ENCODE measurements around the gene SSTR4. TPM values are rescaled to one million over a fixed set of nuclear protein-coding genes. Genes with fewer than 3 reads are reported as not detected.

The SSTR4 gene
- total and polyA plus RNA-seq, 2 experiments from 2014 or later, result not detected

DNA sequence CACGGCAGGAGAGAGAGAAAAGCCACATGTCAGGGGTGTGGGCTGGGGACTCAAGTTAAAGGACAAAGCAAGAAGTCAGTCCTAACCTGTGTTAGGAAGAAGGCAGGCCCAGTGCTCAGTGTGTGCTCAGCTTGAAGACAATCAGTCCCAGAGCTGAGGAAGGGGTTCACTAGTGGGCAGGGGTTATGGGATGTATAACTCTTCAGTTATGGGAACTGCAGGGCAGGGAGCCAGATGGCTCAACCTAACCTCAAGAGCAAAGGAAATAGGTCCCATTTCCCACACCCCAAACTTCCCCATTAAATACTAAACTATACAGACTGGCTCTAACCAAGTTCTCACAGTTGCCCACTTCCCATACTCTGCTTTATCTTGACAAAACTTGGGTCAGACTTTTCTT is 7.4 kb upstream of the SSTR4 start:
- in situ Hi-C loops (cut with MboI), result no loop called here
- DNase-seq, result no peak
- Histone ChIP-seq H3K9me2 (ENCODE audit: insufficient read depth) (no peaks in the 10 kb centered on the region), H3K9me3 (ENCODE audit: low read depth) (no peaks in the 10 kb centered on the region), H3K4me1 (ENCODE audit: insufficient read depth) (no peaks in the 10 kb centered on the region), H2AFZ (no peak overlapping the region), H3K4me2 (ENCODE audit: unreplicated experiment) (no peak overlapping the region), H3K27me3 (replicated peaks; ENCODE audit: insufficient read depth) (peaks cover 38% of the 10 kb centered on the region), H4K20me1 (ENCODE audit: insufficient read depth) (no peaks in the 10 kb centered on the region), H3K27ac (no peak overlapping the region), H3K4me3 (no peak overlapping the region), H3K9ac (no peak overlapping the region), H3K36me3 (ENCODE audit: low read depth) (no peaks in the 10 kb centered on the region), H3F3A (ENCODE audit: insufficient read depth) (no peaks in the 10 kb centered on the region), H3K79me2 (ENCODE audit: insufficient read depth) (no peaks in the 10 kb centered on the region)
- no peak for TF ChIP-seq EZH2phosphoT487 (IDR thresholded peaks at IDR 0.05; ENCODE audit: insufficient read depth, low read depth)
- TF ChIP-seq EZH2 (IDR thresholded peaks at IDR 0.05; ENCODE audit: insufficient read depth, poor library complexity, severe bottlenecking), result no peak
- 47 to 77% methylated on average over 1 of the region's 1 CpG for WGBS, 2 experiments (ENCODE audit: low coverage in 1 of 2, low lambda C conversion rate in 2 of 2, missing lambda C conversion rate in 2 of 2)

GRCh38 chr20:23028392-23028791 is 6.7 kb upstream of the SSTR4 start:
- Histone ChIP-seq H3K4me1 (ENCODE audit: insufficient read depth) (no peaks in the 10 kb centered on the region), H3K9me2 (ENCODE audit: insufficient read depth) (no peaks in the 10 kb centered on the region), H3K27ac (no peak overlapping the region), H3K4me3 (no peak overlapping the region), H3K4me2 (ENCODE audit: unreplicated experiment) (no peak overlapping the region), H3K27me3 (replicated peaks; ENCODE audit: insufficient read depth) (peaks cover 41% of the 10 kb centered on the region), H2AFZ (no peak overlapping the region), H3K36me3 (ENCODE audit: low read depth) (no peaks in the 10 kb centered on the region), H3K9me3 (ENCODE audit: low read depth) (no peaks in the 10 kb centered on the region), H3K79me2 (ENCODE audit: insufficient read depth) (no peaks in the 10 kb centered on the region), H4K20me1 (ENCODE audit: insufficient read depth) (no peaks in the 10 kb centered on the region), H3F3A (ENCODE audit: insufficient read depth) (no peaks in the 10 kb centered on the region), H3K9ac (no peak overlapping the region)
- no peak for TF ChIP-seq EZH2 (IDR thresholded peaks at IDR 0.05; ENCODE audit: insufficient read depth, poor library complexity, severe bottlenecking)
- no peak for TF ChIP-seq EZH2phosphoT487 (IDR thresholded peaks at IDR 0.05; ENCODE audit: insufficient read depth, low read depth)
- WGBS, 2 experiments (ENCODE audit: low coverage in 1 of 2, low lambda C conversion rate in 2 of 2, missing lambda C conversion rate in 2 of 2), result 20% methylated on average over 3 of the region's 3 CpGs
- DNase-seq, result no peak
- in situ Hi-C loops (cut with MboI), result no loop called here

- TF ChIP-seq EZH2 (IDR thresholded peaks at IDR 0.05; ENCODE audit: insufficient read depth, poor library complexity, severe bottlenecking), result no peak
- no peak for TF ChIP-seq EZH2phosphoT487 (IDR thresholded peaks at IDR 0.05; ENCODE audit: insufficient read depth, low read depth)
- Histone ChIP-seq H3K9ac (no peak overlapping the region), H3K27me3 (replicated peaks; ENCODE audit: insufficient read depth) (peaks cover 47% of the 10 kb centered on the region), H3K36me3 (ENCODE audit: low read depth) (no peaks in the 10 kb centered on the region), H3K4me2 (ENCODE audit: unreplicated experiment) (no peak overlapping the region), H3K27ac (no peak overlapping the region), H4K20me1 (ENCODE audit: insufficient read depth) (no peaks in the 10 kb centered on the region), H3K79me2 (ENCODE audit: insufficient read depth) (no peaks in the 10 kb centered on the region), H3K9me2 (ENCODE audit: insufficient read depth) (no peaks in the 10 kb centered on the region), H3K4me1 (ENCODE audit: insufficient read depth) (no peaks in the 10 kb centered on the region), H2AFZ (no peak overlapping the region), H3K4me3 (no peak overlapping the region), H3K9me3 (ENCODE audit: low read depth) (no peaks in the 10 kb centered on the region), H3F3A (ENCODE audit: insufficient read depth) (no peaks in the 10 kb centered on the region)
- WGBS, 2 experiments (ENCODE audit: low coverage in 1 of 2, low lambda C conversion rate in 2 of 2, missing lambda C conversion rate in 2 of 2), result 70 to 71% methylated on average over 4 of the region's 4 CpGs
- no peak for DNase-seq
- in situ Hi-C loops (cut with MboI), result no loop called here
Observed at GRCh38 chr20:23029324-23029723, 5.8 kb upstream of the SSTR4 start.

DNA sequence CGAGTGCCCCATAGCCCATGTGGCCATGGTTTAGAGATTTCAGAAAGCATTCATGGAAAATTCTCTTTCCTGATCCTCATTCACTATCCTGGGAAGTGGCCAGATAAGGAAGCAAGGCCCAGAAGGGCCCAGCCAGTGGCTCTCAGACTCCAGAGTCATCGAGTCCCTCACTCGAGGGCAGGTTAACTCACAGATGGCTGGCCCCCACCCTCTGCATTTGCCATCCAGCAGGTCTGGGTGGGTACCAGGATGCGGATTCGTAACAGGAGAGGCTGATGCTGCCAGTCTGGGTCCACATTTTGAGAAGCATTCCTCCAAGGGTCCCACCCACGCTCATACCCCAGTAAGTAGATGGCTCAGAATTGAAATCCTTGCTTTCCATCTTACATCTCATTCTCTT is 3.8 kb upstream of the SSTR4 start:
- Histone ChIP-seq H3K27me3 (replicated peaks; ENCODE audit: insufficient read depth) (peaks cover 47% of the 10 kb centered on the region), H3K4me1 (ENCODE audit: insufficient read depth) (no peaks in the 10 kb centered on the region), H3K36me3 (ENCODE audit: low read depth) (no peaks in the 10 kb centered on the region), H3F3A (ENCODE audit: insufficient read depth) (no peaks in the 10 kb centered on the region), H2AFZ (no peak overlapping the region), H4K20me1 (ENCODE audit: insufficient read depth) (no peaks in the 10 kb centered on the region), H3K9ac (no peak overlapping the region), H3K4me2 (ENCODE audit: unreplicated experiment) (no peak overlapping the region), H3K27ac (no peak overlapping the region), H3K9me2 (ENCODE audit: insufficient read depth) (no peaks in the 10 kb centered on the region), H3K4me3 (no peak overlapping the region), H3K9me3 (ENCODE audit: low read depth) (no peaks in the 10 kb centered on the region), H3K79me2 (ENCODE audit: insufficient read depth) (no peaks in the 10 kb centered on the region)
- in situ Hi-C loops (cut with MboI), result no loop called here
- no peak for DNase-seq
- 77 to 81% methylated on average over 6 of the region's 6 CpGs for WGBS, 2 experiments (ENCODE audit: low coverage in 1 of 2, low lambda C conversion rate in 2 of 2, missing lambda C conversion rate in 2 of 2)
- TF ChIP-seq EZH2phosphoT487 (IDR thresholded peaks at IDR 0.05; ENCODE audit: insufficient read depth, low read depth), result no peak
- no peak for TF ChIP-seq EZH2 (IDR thresholded peaks at IDR 0.05; ENCODE audit: insufficient read depth, poor library complexity, severe bottlenecking)
